Activated CD8-positive, alpha-beta memory T cell treated with anti-CD3 and anti-CD28 coated beads, Interleukin-2, amount 10 ng/mL, durations not matched to agents 7 days and 5 days (primary cell): Measurements from ENCODE around the gene PSMD5. TPM values are rescaled to one million over a fixed set of nuclear protein-coding genes. Genes with fewer than 3 reads are reported as not detected.

Experiments
- ATAC-seq: fragments of 150-1000 bp; cut with Tn5 transposase; one replicate; pipeline ENCODE4 v1.10.0; 2021; ENCODE audit warnings: moderate library complexity
- CTCF ChIA-PET: fragments of 350-600 bp; sonication (Branson Sonifier 250); formaldehyde crosslinking; loops from one replicate; lab custom pipeline; 2021; ENCODE audit warnings: antibody characterized with exemption; lab: Charles Lee
- DNase-seq: peaks from one replicate; pipeline ENCODE4 v3.0.0-alpha.2; 2020
- H3K27ac Mint-ChIP-seq: one replicate; pipeline ENCODE4 v1.8.0; 2021; ENCODE audit warnings: mild to moderate bottlenecking, mixed read lengths
- H3K27me3 Mint-ChIP-seq: one replicate; pipeline ENCODE4 v1.8.0; 2021; ENCODE audit warnings: mixed read lengths
- H3K36me3 Mint-ChIP-seq: one replicate; pipeline ENCODE4 v1.8.0; 2021; ENCODE audit warnings: mild to moderate bottlenecking, mixed read lengths
- H3K4me1 Mint-ChIP-seq: one replicate; pipeline ENCODE4 v1.8.0; 2021; ENCODE audit warnings: mixed read lengths
- H3K4me3 Mint-ChIP-seq: one replicate; pipeline ENCODE4 v1.8.0; 2021; ENCODE audit warnings: mild to moderate bottlenecking, moderate library complexity, mixed read lengths
- H3K9me3 Mint-ChIP-seq: one replicate; pipeline ENCODE4 v1.8.0; 2022; ENCODE audit warnings: low read depth, mixed read lengths
- total RNA-seq, 2 experiments: library from RNA; stranded (reverse); gene quantifications; one replicate each; pipeline ENCODE4 v1.2.3, GENCODE V29; 2021

The PSMD5 gene
- total RNA-seq: 10 to 100 TPM; 53.6 to 58.9 TPM

- peak; percentile 97 for ATAC-seq
- peak; percentile 100 for DNase-seq
- Mint-ChIP-seq H3K4me3 (peak within 1 kb of the TSS; percentile 95), H3K27me3 (no peaks in the 10 kb centered on the region), H3K36me3 (peaks cover 30% of the 10 kb centered on the region), H3K9me3 (no peaks in the 10 kb centered on the region), H3K27ac (peak within 1 kb of the TSS; percentile 95), H3K4me1 (peaks cover 80% of the 10 kb centered on the region)
- CTCF ChIA-PET: interaction anchor here (0.6 to 1.3 kb wide), 5 partner anchors 19 to 229 kb away, joined by 3 to 4 read pairs (median 3); no protein-coding TSS in a partner anchor
Observed at GRCh38 chr9:120842685-120843485, at the start of gene PSMD5. Gene PSMD5 (minus strand): TSS chr9:120842922. CDS start chr9:120842909, 13 bp downstream.

DNA sequence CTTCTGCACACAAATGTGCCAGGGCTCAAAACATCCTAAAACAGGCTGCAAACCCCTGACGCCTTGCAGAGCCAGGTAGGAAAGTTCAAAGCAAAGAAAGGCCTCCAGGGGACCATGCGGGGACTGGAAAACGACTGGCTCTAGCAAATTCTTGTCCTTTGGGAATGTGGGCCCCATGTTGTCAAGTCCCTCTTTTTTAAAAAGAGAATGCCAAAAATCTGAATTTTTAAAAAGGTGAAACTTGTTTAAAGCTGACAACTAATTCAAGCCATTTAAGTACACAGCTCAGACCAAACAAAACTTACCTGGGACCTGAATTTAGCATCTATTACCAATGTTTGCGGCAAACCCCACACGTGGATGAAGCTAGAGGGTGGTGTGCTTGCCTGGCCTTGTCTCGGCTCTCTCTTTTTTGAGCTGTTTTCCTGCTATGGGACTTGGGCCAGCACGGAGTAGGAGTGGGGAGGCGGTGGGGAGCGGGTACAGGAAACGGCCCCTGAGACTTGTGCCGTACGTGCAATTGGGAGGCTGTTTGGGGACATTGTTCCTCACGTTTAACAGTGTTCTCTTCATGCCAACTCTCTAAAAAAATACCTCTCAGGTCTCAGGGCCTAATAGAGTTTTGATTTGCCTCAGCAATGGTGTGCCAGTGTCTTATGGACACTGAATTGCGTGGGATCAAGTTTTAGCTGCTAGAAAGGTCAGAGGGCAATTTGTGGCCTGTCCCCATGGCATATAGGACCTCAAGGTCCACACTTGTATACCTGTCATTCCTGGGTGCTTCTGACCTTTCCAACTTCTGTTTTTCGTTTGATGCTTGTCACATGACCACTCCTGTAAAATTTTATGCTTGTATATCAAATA, 49.4 kb upstream of the PSMD5 start:
- Mint-ChIP-seq H3K4me1 (peaks cover 76% of the 10 kb centered on the region), H3K4me3 (peak overlapping the region; percentile 56), H3K27ac (peak overlapping the region; percentile 96), H3K9me3 (no peaks in the 10 kb centered on the region), H3K27me3 (no peaks in the 10 kb centered on the region), H3K36me3 (peaks cover 3% of the 10 kb centered on the region)
- ATAC-seq (peak; percentile 11), DNase-seq (peak; percentile 56)
- CTCF ChIA-PET: interaction anchor here (0.9 to 5.1 kb wide), 15 partner anchors 8 to 45 kb away, joined by 3 to 44 read pairs (median 4); partner anchors contain the start of genes PHF19 and TRAF1

DNA sequence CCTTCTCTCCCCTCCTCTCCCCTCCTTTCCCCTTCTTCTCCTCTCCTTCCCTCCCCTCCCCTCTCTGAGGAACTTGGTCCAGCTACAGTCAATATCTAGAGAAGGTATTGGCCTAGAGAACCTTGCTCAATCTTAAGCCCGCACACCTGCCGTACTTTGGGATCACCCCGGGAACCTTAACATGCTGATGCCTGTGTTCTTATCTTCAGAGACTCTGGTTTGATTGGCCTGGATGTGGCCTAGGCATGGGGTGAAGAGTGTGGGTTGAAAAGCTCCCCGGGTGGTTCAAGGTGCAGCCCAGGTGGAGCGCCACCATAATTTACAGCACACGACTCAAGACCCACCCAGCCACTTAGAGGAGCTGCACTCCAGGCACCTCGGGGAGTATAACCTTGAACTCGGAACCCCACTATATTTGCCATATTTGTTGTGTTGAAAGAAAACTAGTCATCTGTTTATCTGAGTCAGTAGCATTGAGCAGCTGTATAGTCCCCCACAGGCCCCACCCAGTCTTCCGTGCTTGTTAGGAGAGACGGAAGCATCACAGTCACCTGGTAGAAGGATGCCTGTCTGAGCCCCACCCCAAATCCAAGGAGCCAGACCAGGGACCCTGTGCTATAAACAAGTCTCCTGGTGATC, 48.6 kb upstream of the PSMD5 start:
- peak overlapping the region; percentile 96 for H3K27ac Mint-ChIP-seq
- H3K4me1 Mint-ChIP-seq: peaks cover 75% of the 10 kb centered on the region
- peaks cover 2% of the 10 kb centered on the region for H3K36me3 Mint-ChIP-seq
- CTCF ChIA-PET: interaction anchor here (0.9 to 5.1 kb wide), 15 partner anchors 8 to 90 kb away, joined by 3 to 44 read pairs (median 5); partner anchors contain the start of genes PHF19 and TRAF1
- no peaks in the 10 kb centered on the region for H3K9me3 Mint-ChIP-seq
- DNase-seq (peak; percentile 87), ATAC-seq (peak; percentile 62)
- H3K4me3 Mint-ChIP-seq: peak overlapping the region; percentile 56
- no peaks in the 10 kb centered on the region for H3K27me3 Mint-ChIP-seq

DNA sequence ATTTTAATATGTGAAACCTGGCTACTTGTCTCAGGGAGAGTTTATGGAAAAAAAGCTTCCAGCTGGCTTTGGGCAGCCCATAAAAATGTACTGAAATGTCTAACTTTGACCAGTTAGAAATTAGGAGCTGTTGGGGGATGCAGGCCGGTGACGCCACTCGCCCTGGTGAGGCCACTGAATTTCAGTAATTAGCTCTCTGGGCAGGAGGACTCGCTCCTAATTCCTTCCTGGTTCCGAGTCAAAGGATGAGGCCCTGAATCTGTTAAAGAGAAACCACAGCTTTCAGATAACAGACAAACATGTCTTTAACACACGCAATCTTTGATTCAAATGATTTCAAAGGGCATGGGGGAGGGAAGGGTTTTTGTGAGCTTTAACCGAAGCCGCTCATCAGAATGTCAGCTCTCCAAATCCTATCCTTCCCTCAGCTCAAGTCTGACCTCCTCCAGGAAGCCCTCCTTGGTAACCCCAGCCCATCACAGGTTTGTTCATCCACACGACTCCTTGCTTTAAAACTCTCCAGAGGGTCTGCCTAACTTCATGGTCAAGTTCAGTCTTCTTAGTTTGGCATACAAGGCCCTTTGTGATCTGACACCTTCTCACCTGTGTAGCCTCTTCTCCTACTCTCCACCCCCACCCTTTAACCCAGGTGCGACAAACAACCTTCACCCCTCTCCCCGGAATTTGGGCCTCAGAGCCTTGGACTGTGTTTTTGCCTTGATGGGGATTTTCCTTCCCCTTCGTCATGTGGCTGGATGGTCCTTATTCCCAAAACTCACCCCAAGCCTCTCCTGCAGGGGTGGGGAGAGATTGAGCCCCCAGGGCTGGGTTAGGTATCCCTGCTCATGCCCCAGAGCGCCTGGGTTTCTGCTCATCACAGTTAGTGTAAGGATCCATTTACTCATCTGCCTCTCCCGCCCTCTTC, 47.9 kb upstream of the PSMD5 start:
- H3K36me3 Mint-ChIP-seq: peaks cover 2% of the 10 kb centered on the region
- ATAC-seq (peak; percentile 10), DNase-seq (no peak)
- no peaks in the 10 kb centered on the region for H3K27me3 Mint-ChIP-seq
- peak overlapping the region; percentile 56 for H3K4me3 Mint-ChIP-seq
- CTCF ChIA-PET: interaction anchor here (0.6 to 5.1 kb wide), 18 partner anchors 10 to 154 kb away, joined by 3 to 44 read pairs (median 6); partner anchors contain the start of genes PHF19 and TRAF1
- peak overlapping the region; percentile 96 for H3K27ac Mint-ChIP-seq
- no peaks in the 10 kb centered on the region for H3K9me3 Mint-ChIP-seq
- H3K4me1 Mint-ChIP-seq: peaks cover 77% of the 10 kb centered on the region

DNA sequence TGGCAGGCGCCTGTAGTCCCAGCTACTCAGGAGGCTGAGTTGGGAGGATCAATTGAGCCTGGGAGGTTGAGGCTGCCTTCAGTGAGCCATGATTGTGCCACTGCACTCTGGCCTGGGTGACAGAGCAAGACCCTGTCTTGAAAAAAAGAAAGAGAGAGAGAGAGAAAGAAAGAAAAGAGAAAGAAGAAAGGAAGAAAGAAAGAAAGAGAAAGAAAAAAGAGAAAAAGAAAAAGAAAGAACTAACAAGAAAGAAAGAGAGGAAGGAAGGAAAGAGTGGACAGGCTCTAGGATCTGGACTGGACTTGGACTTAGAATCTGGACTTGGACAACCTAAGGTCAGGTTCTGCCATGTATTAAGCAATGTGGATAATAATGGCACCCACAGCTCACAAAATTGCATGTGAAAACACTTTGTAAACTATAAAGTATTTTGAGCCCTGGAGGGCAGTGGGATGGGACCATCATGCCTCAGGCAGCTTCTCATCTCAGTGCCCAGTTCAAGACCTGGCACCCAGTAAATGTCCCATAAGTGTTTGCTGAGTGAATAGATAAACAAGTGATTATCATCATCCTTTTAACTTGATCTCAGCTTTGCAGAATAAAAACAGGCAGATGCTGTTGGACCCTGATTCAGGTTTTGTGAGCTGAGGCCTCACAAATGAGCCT, 47.0 kb upstream of the PSMD5 start:
- peaks cover 73% of the 10 kb centered on the region for H3K4me1 Mint-ChIP-seq
- no peaks in the 10 kb centered on the region for H3K27me3 Mint-ChIP-seq
- H3K27ac Mint-ChIP-seq: peak overlapping the region; percentile 96
- DNase-seq (no peak), ATAC-seq (no peak)
- CTCF ChIA-PET: interaction anchor here (0.7 to 5.1 kb wide), 11 partner anchors 9 to 93 kb away, joined by 3 to 44 read pairs (median 6); partner anchors contain the start of genes PHF19 and TRAF1
- H3K36me3 Mint-ChIP-seq: peaks cover 2% of the 10 kb centered on the region
- peak overlapping the region; percentile 56 for H3K4me3 Mint-ChIP-seq
- no peaks in the 10 kb centered on the region for H3K9me3 Mint-ChIP-seq

DNA sequence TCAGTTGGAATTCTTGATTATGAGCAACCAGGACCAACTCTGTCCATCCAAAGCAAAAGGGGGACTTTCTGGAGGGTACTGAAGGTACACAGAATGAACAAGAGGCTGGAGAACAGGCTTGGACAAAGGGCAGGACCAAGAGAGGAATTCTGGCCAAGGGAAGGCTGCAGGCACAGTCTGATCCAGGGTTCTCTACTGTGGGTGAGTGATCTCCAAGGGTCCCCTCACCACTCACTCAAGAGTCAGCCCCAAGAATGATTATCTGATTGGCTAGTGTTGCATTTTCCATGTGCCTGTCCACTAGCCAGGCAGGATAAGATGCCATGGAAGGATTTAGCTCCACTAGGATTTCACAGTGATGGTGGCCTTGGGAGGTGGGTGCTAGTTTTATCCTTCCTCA, 45.9 kb upstream of the PSMD5 start:
- Mint-ChIP-seq H3K27ac (peak overlapping the region; percentile 50), H3K4me3 (no peak overlapping the region), H3K27me3 (no peaks in the 10 kb centered on the region), H3K9me3 (no peaks in the 10 kb centered on the region), H3K36me3 (peaks cover 2% of the 10 kb centered on the region), H3K4me1 (peaks cover 68% of the 10 kb centered on the region)
- CTCF ChIA-PET: interaction anchor here (3.3 to 5.1 kb wide), 2 partner anchors 11 to 16 kb away, joined by 27 to 44 read pairs; partner anchors contain the start of gene PHF19
- DNase-seq: no peak
- no peak for ATAC-seq

GRCh38 chr9:120886490-120886967, 43.8 kb upstream of the PSMD5 start:
- H3K27ac Mint-ChIP-seq: no peak overlapping the region
- DNase-seq: no peak
- H3K9me3 Mint-ChIP-seq: no peaks in the 10 kb centered on the region
- no peak overlapping the region for H3K4me3 Mint-ChIP-seq
- CTCF ChIA-PET: interaction anchor here (1.1 to 2.3 kb wide), 5 partner anchors 10 to 50 kb away, joined by 3 to 13 read pairs (median 4); partner anchors contain the start of gene TRAF1
- peaks cover 59% of the 10 kb centered on the region for H3K4me1 Mint-ChIP-seq
- no peaks in the 10 kb centered on the region for H3K27me3 Mint-ChIP-seq
- ATAC-seq: no peak
- peaks cover 2% of the 10 kb centered on the region for H3K36me3 Mint-ChIP-seq

GRCh38 chr9:120885958-120886357, 43.2 kb upstream of the PSMD5 start:
- Mint-ChIP-seq H3K27me3 (no peaks in the 10 kb centered on the region), H3K4me3 (no peak overlapping the region), H3K27ac (no peak overlapping the region), H3K9me3 (no peaks in the 10 kb centered on the region), H3K4me1 (peaks cover 56% of the 10 kb centered on the region), H3K36me3 (peaks cover 3% of the 10 kb centered on the region)
- ATAC-seq (no peak), DNase-seq (no peak)
- CTCF ChIA-PET: interaction anchor here (1.1 to 2.3 kb wide), 5 partner anchors 10 to 50 kb away, joined by 3 to 13 read pairs (median 4); partner anchors contain the start of gene TRAF1

DNA sequence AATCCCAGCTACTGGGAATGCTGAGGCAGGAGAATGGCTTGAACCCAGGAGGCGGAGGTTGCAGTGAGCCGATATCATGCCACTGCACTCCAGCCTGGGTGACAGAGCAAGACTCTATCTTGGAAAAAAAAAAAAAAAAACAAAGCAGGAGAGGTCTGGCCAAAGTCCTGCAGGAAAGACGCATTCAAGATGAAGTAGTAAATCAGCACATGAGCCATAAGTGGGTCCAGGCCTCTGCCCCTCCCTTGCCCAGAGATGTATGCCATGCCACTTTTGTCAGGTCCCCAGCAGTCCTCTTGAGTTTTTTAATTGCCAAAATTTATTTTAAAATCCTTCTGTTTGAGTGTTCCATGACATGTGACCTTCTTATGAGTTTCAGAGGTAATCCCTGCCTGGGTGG, 42.7 kb upstream of the PSMD5 start:
- CTCF ChIA-PET: interaction anchor here (1.1 to 2.3 kb wide), 5 partner anchors 11 to 51 kb away, joined by 3 to 13 read pairs (median 4); partner anchors contain the start of gene TRAF1
- no peak for ATAC-seq
- Mint-ChIP-seq H3K4me1 (peaks cover 53% of the 10 kb centered on the region), H3K9me3 (no peaks in the 10 kb centered on the region), H3K27ac (no peak overlapping the region), H3K36me3 (peaks cover 5% of the 10 kb centered on the region), H3K27me3 (no peaks in the 10 kb centered on the region), H3K4me3 (no peak overlapping the region)
- DNase-seq: no peak

GRCh38 chr9:120883608-120883996, 40.9 kb upstream of the PSMD5 start:
- H3K27ac Mint-ChIP-seq: no peak overlapping the region
- H3K36me3 Mint-ChIP-seq: peaks cover 8% of the 10 kb centered on the region
- no peak overlapping the region for H3K4me3 Mint-ChIP-seq
- H3K9me3 Mint-ChIP-seq: no peaks in the 10 kb centered on the region
- CTCF ChIA-PET: interaction anchor here (0.6 to 2.6 kb wide), 9 partner anchors 9 to 475 kb away, joined by 3 to 11 read pairs (median 5); no protein-coding TSS in a partner anchor
- ATAC-seq (no peak), DNase-seq (no peak)
- peaks cover 57% of the 10 kb centered on the region for H3K4me1 Mint-ChIP-seq
- no peaks in the 10 kb centered on the region for H3K27me3 Mint-ChIP-seq
